GM18907 (cell line): ENCODE data around the gene KEAP1.
"Not testable (repeated sequence)": the region's sequence is repeated elsewhere in the genome, so short reads cannot be mapped to it uniquely, and the experiment has no call there.

Experiments
- ATAC-seq: cut with Tn5 transposase; IDR thresholded peaks from one replicate; pipeline ENCODE4 v1.9.1; 2021; ENCODE audit warnings: mild to moderate bottlenecking, moderate library complexity; ENCODE audit not compliant: unreplicated experiment

Gene KEAP1

GRCh38 chr19:10500247-10500592 is 2.9 kb downstream of the KEAP1 start:
- no peak for ATAC-seq

GRCh38 chr19:10499550-10500246 is 3.5 kb downstream of the KEAP1 start:
- ATAC-seq = no peak

GRCh38 chr19:10497371-10497770 is 5.8 kb downstream of the KEAP1 start:
- ATAC-seq = no peak

DNA sequence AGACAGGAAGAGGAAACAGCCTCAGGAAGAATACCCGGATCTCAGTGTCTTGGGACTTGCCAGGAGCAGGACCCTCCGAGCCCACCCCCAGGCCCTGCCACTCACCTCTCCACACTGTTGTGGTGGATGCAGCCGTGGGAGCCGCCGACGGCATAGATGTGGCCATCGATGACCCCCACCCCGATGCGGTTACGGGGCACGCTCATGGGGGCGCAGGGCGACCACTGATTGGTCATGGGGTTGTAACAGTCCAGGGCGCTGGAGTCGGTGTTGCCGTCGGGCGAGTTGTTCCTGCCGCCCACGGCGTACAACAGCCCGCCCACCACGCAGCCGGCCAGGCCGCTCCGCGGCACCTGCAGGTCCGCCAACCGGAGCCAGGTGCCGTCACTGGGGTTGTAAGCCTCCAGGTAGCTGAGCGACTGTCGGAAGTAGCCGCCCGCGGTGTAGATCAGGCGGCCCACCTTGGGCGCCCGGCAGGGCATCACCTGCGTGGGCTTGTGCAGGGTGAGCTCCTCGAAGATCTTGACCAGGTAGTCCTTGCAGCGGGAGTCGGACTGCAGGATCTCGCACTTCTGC is 11.6 kb downstream of the KEAP1 start:
- no peak for ATAC-seq

DNA sequence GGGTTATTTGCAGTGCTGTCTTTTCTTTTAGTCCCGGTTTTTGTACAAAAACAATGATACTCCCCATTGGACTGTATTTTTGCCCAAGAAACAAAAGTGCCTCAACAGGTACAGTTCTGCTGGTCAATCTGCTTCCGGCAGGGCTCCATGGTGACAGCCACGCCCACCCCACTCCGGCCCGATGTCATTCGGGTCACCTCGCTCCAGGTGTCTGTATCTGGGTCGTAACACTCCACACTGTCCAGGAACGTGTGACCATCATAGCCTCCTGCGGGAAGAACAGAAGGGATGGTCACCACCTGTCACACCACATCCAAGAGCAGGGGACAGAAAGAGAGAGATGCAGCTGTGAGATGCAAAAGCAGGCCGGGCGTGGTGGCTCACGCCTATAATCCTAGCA is 16.6 kb downstream of the KEAP1 start:
- no peak for ATAC-seq

DNA sequence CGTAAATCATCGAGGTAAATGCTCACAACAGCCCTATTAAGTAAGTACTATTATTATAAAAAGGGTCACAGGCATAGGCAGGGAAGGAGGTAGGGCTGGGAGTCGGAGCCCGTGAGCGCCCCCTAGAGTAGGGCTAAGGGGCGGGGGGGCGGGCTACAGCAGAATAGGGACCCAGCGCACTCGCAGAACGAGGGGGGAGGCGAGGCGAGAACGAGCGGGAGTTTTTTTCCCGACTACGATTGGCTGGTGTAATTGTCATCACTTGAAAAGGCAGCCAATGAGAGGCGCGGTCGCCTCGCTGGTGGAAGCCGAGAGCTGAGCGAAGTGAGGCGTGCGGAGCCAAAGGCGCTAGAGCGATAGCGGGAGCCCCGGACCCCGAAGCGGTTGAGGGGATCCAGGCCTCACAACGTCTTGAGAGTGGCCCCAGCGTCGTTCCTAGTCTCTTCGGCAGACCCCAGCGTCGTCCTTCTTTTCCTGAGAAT is 24.2 kb downstream of the KEAP1 start:
- ATAC-seq = no peak

DNA sequence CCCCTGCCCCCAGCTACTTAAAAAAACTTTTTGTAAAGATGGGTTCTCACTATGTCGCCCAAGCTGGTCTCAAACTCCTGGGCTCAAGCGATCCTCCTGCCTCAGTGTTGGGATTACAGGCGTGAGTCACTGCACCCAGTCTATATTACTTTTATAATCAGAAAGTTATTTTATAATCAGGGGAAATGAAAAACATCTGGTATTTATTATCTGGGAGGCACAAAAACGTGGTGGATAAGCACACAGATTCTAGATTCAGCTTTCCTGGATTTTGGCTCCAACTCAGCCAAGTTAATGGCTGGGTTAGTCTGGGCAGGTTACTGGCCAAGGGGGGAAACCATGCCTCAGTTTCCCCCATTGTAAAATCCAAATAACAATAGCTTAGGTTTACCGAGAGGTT is 24.7 kb downstream of the KEAP1 start:
- ATAC-seq = no peak

GRCh38 chr19:10474962-10475451 is 28.1 kb downstream of the KEAP1 start:
- no peak for ATAC-seq

DNA sequence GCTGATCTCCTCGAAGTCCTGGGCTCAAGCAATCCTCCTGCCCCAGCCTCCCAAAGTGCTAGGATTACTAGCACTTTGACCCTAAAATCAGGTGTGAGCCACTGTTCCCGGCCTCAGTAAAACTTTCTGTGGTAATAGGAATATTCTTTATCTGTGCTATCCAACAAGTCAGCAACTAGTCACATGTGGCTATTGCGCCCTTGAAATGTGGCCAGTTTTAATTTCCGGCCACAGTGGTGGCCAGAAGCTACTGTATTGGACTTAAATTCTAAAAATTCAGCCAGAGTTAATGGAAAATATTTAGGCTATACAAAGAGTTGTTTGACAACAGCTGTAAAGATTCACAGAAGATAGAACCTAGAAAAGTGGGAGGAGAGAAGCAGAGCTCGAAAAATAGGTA is 30.0 kb downstream of the KEAP1 start:
- no peak for ATAC-seq

DNA sequence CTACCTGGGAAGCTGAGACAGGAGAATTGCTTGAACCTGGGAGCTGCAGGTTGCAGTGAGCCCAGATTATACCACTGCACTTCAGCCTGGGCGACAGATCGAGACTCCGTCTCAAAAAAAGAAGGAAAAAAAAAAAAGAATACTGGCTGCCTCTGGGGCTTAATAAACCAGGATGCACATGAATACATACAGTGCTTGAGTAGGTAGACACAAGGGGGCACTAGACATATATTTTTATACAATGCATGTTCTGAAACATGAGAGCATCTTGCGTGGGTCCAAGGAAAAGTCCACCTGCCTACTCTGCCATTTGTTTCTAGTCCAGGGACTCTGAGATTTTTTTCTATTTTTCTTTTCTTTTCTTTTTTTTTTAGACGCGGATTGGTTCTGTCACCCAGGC is 31.2 kb downstream of the KEAP1 start:
- ATAC-seq = no peak

GRCh38 chr19:10468133-10468532 is 35.0 kb downstream of the KEAP1 start:
- ATAC-seq = no peak

- ATAC-seq = no peak
These were observed 36.0 kb downstream of the KEAP1 start for GRCh38 chr19:10467104-10467706.

- ATAC-seq = no peak
These were observed 38.7 kb downstream of the KEAP1 start for GRCh38 chr19:10464456-10464855.

- ATAC-seq = no peak
These were observed 40.6 kb downstream of the KEAP1 start for GRCh38 chr19:10462557-10462956.

- ATAC-seq = not testable (repeated sequence)
These were observed 41.1 kb downstream of the KEAP1 start for GRCh38 chr19:10462042-10462441.

DNA sequence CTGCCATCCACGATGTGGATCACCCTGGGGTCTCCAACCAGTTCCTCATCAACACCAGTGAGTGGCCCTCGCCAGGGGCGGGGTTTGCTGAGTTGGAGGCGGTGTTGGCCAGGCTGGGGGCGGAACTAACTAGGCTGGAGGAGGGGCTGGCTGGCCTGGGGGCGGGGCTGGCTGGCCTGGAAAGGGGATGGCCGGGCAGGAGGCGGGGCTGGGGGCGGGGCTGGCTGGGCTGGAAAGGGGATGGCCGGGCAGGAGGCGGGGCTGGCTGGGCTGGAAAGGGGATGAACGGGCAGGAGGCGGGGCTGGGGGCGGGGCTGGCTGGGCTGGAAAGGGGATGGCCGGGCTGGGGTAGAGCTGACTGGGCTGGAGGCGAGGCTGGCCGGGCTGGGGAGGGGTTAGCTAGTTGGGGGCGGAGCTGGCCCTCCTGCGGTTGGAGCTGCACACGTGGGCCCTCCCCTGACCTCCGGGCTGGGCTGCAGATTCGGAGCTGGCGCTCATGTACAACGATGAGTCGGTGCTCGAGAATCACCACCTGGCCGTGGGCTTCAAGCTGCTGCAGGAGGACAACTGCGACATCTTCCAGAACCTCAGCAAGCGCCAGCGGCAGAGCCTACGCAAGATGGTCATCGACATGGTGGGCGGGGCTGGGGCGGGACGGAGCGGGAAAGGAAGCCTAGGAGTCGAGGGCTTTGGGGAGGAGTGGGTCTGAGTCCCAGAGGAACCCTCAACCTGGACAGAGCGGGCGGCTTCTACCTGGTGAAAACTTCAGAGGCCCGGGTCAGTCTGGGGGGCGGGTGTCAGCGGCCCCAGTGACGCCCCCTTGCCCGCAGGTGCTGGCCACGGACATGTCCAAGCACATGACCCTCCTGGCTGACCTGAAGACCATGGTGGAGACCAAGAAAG is 41.9 kb downstream of the KEAP1 start:
- peak; percentile 76 for ATAC-seq

DNA sequence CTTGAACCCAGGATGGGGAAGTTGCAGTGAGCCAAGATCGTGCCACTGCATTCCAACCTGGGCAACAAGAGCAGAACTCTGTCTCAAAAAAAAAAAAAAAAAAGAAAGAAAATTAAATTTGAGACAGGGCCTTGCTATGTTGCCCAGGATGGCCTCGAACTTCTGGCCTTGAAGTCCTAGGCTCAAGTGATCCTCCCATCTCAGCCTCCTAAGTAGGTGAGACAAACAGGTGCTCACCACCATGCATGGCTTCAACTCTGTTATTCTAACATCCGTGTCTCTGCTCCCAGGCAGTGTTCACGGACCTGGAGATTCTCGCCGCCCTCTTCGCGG is 42.5 kb downstream of the KEAP1 start:
- ATAC-seq = no peak

GRCh38 chr19:10458733-10459132 is 44.4 kb downstream of the KEAP1 start:
- not testable (repeated sequence) for ATAC-seq

- ATAC-seq = no peak
These were observed 48.9 kb downstream of the KEAP1 start for GRCh38 chr19:10454267-10454666.

DNA sequence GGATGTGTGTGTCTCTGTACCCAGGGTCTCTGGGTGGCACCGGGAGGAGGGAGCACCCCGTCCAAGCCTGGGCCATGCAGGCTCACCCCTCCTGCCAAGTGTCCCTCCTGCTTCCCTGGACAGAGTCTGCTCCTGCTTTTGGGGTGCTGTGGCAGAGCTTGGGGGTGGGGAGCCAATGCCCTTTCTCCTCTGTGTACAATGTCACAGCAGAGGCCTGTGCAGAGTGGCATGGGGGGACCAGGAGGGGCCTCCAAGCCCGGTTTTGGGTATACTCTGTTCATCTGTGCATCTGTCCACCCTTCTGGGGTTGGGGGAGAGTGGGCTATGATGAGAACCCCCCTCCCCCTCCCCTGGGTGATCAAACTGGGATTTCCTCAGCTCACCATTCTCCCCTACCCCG is 49.3 kb downstream of the KEAP1 start:
- no peak for ATAC-seq
